OCI-LY1 (cell line): ENCODE measurements around the gene PRKCD.

ENCODE experiments used
- H2AFZ ChIP-seq: fragments of 200-600 bp; sonication (generic), shearing (Covaris generic); 2 replicates; pipeline ENCODE4 v1.6.0; 2014; ENCODE audit warnings: antibody characterized with exemption, mild to moderate bottlenecking, low read length
- H3F3A ChIP-seq: fragments of 200-600 bp; sonication (generic), shearing (Covaris generic); 2 replicates; pipeline ENCODE4 v1.6.0; 2014; ENCODE audit warnings: mild to moderate bottlenecking, antibody characterized with exemption, low read length, moderate library complexity; ENCODE audit not compliant: insufficient read depth
- H3K27ac ChIP-seq: fragments of 200-600 bp; sonication (generic); 2 replicates; pipeline ENCODE4 v1.5.1; 2014; ENCODE audit warnings: low read length, mixed run types, mild to moderate bottlenecking, low read depth; ENCODE audit not compliant: poor library complexity, severe bottlenecking
- H3K27me3 ChIP-seq: fragments of 200-600 bp; sonication (generic); 2 replicates; pipeline ENCODE4 v1.6.0; 2014; ENCODE audit warnings: antibody characterized with exemption, mild to moderate bottlenecking, low read length, moderate library complexity; ENCODE audit not compliant: insufficient read depth
- H3K36me3 ChIP-seq: fragments of 200-600 bp; sonication (generic); 2 replicates; pipeline ENCODE4 v1.6.1; 2014; ENCODE audit warnings: mild to moderate bottlenecking, antibody characterized with exemption, low read length, moderate library complexity, mixed read lengths; ENCODE audit not compliant: insufficient read depth
- H3K4me1 ChIP-seq: fragments of 200-600 bp; sonication (generic); 2 replicates; pipeline ENCODE4 v1.5.1; 2014; ENCODE audit warnings: mild to moderate bottlenecking, low read length, moderate library complexity; ENCODE audit not compliant: insufficient read depth, severe bottlenecking
- H3K4me2 ChIP-seq: fragments of 200-600 bp; sonication (generic), shearing (Covaris generic); 2 replicates; pipeline ENCODE4 v1.6.1; 2014; ENCODE audit warnings: low read length
- H3K4me3 ChIP-seq: fragments of 200-600 bp; sonication (generic); 2 replicates; pipeline ENCODE4 v1.5.1; 2014; ENCODE audit warnings: low read length, low read depth, mild to moderate bottlenecking, mixed read lengths; ENCODE audit not compliant: poor library complexity, severe bottlenecking
- H3K79me2 ChIP-seq: fragments of 200-600 bp; shearing (Covaris generic); 2 replicates; pipeline ENCODE4 v1.6.1; 2016; ENCODE audit warnings: mixed run types, low read length, mixed read lengths; ENCODE audit not compliant: insufficient read depth
- H3K9ac ChIP-seq: fragments of 200-600 bp; sonication (generic), shearing (Covaris generic); 2 replicates; pipeline ENCODE4 v1.6.1; 2014; ENCODE audit warnings: mild to moderate bottlenecking, low read length, mixed read lengths
- H3K9me2 ChIP-seq: fragments of 200-600 bp; sonication (generic), shearing (Covaris generic); 2 replicates; pipeline ENCODE4 v1.6.1; 2014; ENCODE audit warnings: low read depth, mild to moderate bottlenecking, low read length, mixed read lengths
- H3K9me3 ChIP-seq: fragments of 200-600 bp; shearing (Covaris generic); 2 replicates; pipeline ENCODE4 v1.6.1; 2014; ENCODE audit warnings: low read length, mixed read lengths
- H4K20me1 ChIP-seq: fragments of 200-600 bp; sonication (generic), shearing (Covaris generic); 2 replicates; pipeline ENCODE4 v1.6.0; 2016; ENCODE audit warnings: mild to moderate bottlenecking, low read length; ENCODE audit not compliant: insufficient read depth
- EZH2 ChIP-seq: fragments of 200-600 bp; sonication (generic), shearing (Covaris generic); IDR thresholded peaks from 2 replicates; pipeline ENCODE4 v1.8.0; 2017; ENCODE audit warnings: borderline replicate concordance, mixed run types, mild to moderate bottlenecking, antibody characterized with exemption, low read length, moderate library complexity, mixed read lengths
- TF ChIP-seq, protein P1 (sequence below): fragments of 200-600 bp; sonication (generic), shearing (Covaris generic); IDR thresholded peaks from 2 replicates; pipeline ENCODE4 v1.5.1; 2017; ENCODE audit warnings: mild to moderate bottlenecking, antibody characterized with exemption, low read length, moderate library complexity, mixed read lengths

Gene PRKCD

DNA sequence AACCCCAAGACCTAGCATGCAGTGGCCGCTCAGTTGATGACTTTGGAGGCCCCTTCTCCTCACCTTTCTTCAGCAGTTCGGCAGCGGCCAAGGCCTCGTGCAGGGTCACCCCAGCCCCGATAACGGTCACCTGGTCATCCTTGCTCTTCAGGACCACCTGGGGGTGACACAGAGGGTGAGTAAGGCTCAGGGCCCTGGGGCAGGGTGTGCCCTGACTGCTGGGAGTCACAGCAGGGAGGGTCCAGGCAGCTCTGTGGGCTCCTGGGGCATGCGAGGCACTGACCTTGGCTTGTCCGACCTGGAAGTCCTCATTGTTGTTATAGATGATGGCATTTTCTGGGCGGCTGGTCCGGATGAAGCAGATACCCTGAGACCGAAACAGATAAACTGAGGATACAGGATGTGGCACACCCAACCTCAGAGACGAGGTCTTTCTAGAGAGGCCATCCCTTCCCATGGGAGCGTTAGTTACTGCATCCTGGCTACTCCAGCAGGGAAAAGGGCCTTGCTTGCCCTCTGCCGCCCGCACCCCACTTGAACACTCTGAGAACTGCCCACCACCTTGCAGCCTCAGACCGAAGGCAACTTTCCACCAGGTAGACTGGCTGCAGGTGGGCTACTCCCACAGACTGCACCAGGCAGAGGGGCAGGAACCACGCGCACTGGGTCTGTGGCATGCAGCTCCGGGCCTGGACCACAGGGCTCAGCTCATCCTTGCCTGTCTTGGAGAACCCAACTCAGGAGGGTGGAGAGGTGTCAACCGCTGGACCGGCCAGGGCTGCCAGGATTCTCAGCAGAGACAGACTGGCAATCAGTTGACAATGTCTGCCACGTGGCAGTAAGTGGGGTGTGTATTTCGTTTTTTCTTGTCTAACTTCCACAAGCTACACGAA, 67.2 kb downstream of the PRKCD start:
- Histone ChIP-seq H3K9ac (no peak overlapping the region), H3K9me3 (no peaks in the 10 kb centered on the region), H3K9me2 (no peaks in the 10 kb centered on the region), H3K4me3 (no peak overlapping the region), H4K20me1 (no peaks in the 10 kb centered on the region), H3K27ac (no peak overlapping the region), H3K27me3 (no peaks in the 10 kb centered on the region), H2AFZ (no peak overlapping the region), H3K79me2 (no peaks in the 10 kb centered on the region), H3K4me2 (no peak overlapping the region), H3K4me1 (no peaks in the 10 kb centered on the region), H3F3A (no peaks in the 10 kb centered on the region), H3K36me3 (peaks cover 100% of the 10 kb centered on the region)
- TF ChIP-seq EZH2, result no peak
- TF ChIP-seq, protein P1, sequence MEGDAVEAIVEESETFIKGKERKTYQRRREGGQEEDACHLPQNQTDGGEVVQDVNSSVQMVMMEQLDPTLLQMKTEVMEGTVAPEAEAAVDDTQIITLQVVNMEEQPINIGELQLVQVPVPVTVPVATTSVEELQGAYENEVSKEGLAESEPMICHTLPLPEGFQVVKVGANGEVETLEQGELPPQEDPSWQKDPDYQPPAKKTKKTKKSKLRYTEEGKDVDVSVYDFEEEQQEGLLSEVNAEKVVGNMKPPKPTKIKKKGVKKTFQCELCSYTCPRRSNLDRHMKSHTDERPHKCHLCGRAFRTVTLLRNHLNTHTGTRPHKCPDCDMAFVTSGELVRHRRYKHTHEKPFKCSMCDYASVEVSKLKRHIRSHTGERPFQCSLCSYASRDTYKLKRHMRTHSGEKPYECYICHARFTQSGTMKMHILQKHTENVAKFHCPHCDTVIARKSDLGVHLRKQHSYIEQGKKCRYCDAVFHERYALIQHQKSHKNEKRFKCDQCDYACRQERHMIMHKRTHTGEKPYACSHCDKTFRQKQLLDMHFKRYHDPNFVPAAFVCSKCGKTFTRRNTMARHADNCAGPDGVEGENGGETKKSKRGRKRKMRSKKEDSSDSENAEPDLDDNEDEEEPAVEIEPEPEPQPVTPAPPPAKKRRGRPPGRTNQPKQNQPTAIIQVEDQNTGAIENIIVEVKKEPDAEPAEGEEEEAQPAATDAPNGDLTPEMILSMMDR, result no peak

DNA sequence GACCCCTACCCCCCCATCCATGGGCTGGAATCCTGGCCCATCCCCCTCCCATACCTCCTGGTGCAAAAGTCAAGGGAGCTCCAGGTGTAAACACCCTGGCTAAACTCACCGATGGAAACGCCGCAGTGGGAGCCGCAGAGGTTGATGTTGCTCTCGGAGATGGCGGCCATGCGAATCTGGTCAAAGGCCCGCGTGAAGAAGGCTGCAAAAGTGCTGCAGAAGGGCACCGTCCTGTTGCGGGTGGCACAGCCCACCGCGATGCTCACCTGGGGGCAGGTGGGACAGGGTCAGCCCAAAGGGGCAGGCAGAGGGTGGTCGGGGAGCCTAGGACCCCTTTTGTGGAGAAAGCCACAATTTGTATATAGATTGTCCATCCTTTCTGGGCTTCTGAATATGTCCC, 68.2 kb downstream of the PRKCD start:
- Histone ChIP-seq H2AFZ (no peak overlapping the region), H3K9me3 (no peaks in the 10 kb centered on the region), H3K79me2 (no peaks in the 10 kb centered on the region), H3K4me3 (no peak overlapping the region), H3K4me2 (no peak overlapping the region), H3F3A (no peaks in the 10 kb centered on the region), H3K9me2 (no peaks in the 10 kb centered on the region), H3K4me1 (no peaks in the 10 kb centered on the region), H3K27ac (no peak overlapping the region), H3K9ac (no peak overlapping the region), H4K20me1 (no peaks in the 10 kb centered on the region), H3K36me3 (peaks cover 100% of the 10 kb centered on the region), H3K27me3 (no peaks in the 10 kb centered on the region)
- TF ChIP-seq, protein P1, result no peak
- TF ChIP-seq EZH2, result no peak

DNA sequence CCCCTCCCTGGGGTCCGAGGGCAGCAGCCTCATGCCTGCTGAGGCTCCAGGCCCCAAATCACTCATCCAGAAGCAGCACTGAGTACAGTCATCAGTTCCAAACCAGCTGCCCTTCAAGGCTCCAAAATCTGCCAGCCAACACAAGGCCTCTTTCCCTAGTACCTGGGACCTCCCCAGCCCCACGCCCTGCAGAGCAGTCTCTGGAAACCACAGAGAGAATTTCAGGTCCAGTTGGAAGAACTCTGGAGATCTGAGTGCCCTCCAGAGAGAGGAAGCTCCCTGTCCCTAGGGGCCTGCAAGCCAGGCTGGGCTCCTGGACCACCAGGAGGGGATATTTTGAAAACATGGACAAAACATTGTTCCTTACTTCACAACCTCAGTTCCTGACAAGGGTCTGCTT, 68.6 kb downstream of the PRKCD start:
- no peaks in the 10 kb centered on the region for H3F3A ChIP-seq
- H3K79me2 ChIP-seq, result no peaks in the 10 kb centered on the region
- no peaks in the 10 kb centered on the region for H3K9me3 ChIP-seq
- no peaks in the 10 kb centered on the region for H4K20me1 ChIP-seq
- no peak overlapping the region for H3K9ac ChIP-seq
- H3K4me3 ChIP-seq, result no peak overlapping the region
- H3K4me1 ChIP-seq, result no peaks in the 10 kb centered on the region
- TF ChIP-seq EZH2, result no peak
- no peak overlapping the region for H2AFZ ChIP-seq
- H3K36me3 ChIP-seq, result peaks cover 100% of the 10 kb centered on the region
- no peak overlapping the region for H3K27ac ChIP-seq
- H3K27me3 ChIP-seq, result no peaks in the 10 kb centered on the region
- H3K4me2 ChIP-seq, result no peak overlapping the region
- H3K9me2 ChIP-seq, result no peaks in the 10 kb centered on the region
